Keratinocyte (primary cell): ENCODE measurements around the gene DCXR. TPM values are rescaled to one million over a fixed set of nuclear protein-coding genes. Genes with fewer than 3 reads are reported as not detected.

Experiments used
- DNase-seq: peaks from one replicate; pipeline ENCODE4 v3.0.0-alpha.2; 2011; ENCODE audit warnings: low read depth, missing footprints, low spot score
- FAIRE-seq: peaks from 2 replicates; lab custom pipeline; 2011; peaks lifted over from hg19 to GRCh38; lab: Jason Lieb, UNC
- H2AFZ ChIP-seq: 2 replicates; pipeline ENCODE4 v1.6.0; 2012; ENCODE audit warnings: low read length, control low read depth, inconsistent platforms; ENCODE audit not compliant: control insufficient read depth
- H3K27ac ChIP-seq: 2 replicates; pipeline ENCODE4 v1.5.1; 2011; ENCODE audit warnings: low read length; ENCODE audit not compliant: control insufficient read depth, insufficient read depth
- H3K27me3 ChIP-seq: 3 replicates; pipeline ENCODE4 v1.6.0; 2011; ENCODE audit warnings: low read length; ENCODE audit not compliant: control insufficient read depth, insufficient read depth; ENCODE audit errors: extremely low read depth
- H3K36me3 ChIP-seq, 2 experiments: 2 replicates in 1 of 2; 3 replicates in 1 of 2; pipeline ENCODE4 v1.5.1; 2011; ENCODE audit warnings: low read length in 2 of 2, mild to moderate bottlenecking in 1 of 2; ENCODE audit not compliant: control insufficient read depth in 2 of 2, insufficient read depth in 2 of 2; ENCODE audit errors: extremely low read depth in 1 of 2
- H3K4me1 ChIP-seq: 3 replicates; pipeline ENCODE4 v1.5.1; 2011; ENCODE audit warnings: low read length; ENCODE audit not compliant: control insufficient read depth, insufficient read depth; ENCODE audit errors: extremely low read depth
- H3K4me2 ChIP-seq: 3 replicates; pipeline ENCODE4 v1.6.0; 2011; ENCODE audit warnings: low read depth, low read length; ENCODE audit not compliant: control insufficient read depth, insufficient read depth; ENCODE audit errors: extremely low read depth
- H3K4me3 ChIP-seq, 3 experiments: fragments of 200-600 bp in 1 of 3; sonication (generic) in 1 of 3; 2 replicates in 2 of 3; 3 replicates in 1 of 3; pipeline ENCODE4 v1.5.1; 2011 to 2016; ENCODE audit warnings: low read length in 3 of 3, mild to moderate bottlenecking in 3 of 3, control low read depth in 2 of 3, inconsistent platforms in 1 of 3, low read depth in 1 of 3, mixed read lengths in 1 of 3, mixed run types in 1 of 3, moderate library complexity in 1 of 3; ENCODE audit not compliant: control insufficient read depth in 2 of 3, insufficient read depth in 2 of 3; ENCODE audit errors: extremely low read depth in 1 of 3
- H3K79me2 ChIP-seq: 2 replicates; pipeline ENCODE4 v1.6.0; 2012; ENCODE audit warnings: low read length; ENCODE audit not compliant: control insufficient read depth, insufficient read depth
- H3K9ac ChIP-seq: 3 replicates; pipeline ENCODE4 v1.6.0; 2011; ENCODE audit warnings: low read length; ENCODE audit not compliant: control insufficient read depth, insufficient read depth; ENCODE audit errors: extremely low read depth
- H3K9me1 ChIP-seq: 3 replicates; pipeline ENCODE4 v1.6.0; 2011; ENCODE audit warnings: low read length; ENCODE audit not compliant: control insufficient read depth, insufficient read depth; ENCODE audit errors: extremely low read depth
- H3K9me3 ChIP-seq: 2 replicates; pipeline ENCODE4 v1.5.1; 2012; ENCODE audit warnings: low read depth, low read length; ENCODE audit not compliant: control insufficient read depth
- H4K20me1 ChIP-seq: 3 replicates; pipeline ENCODE4 v1.6.0; 2011; ENCODE audit warnings: low read length; ENCODE audit not compliant: control insufficient read depth, insufficient read depth; ENCODE audit errors: extremely low read depth
- EZH2 ChIP-seq: IDR thresholded peaks from one replicate; pipeline ENCODE4 v1.6.1; 2012; ENCODE audit warnings: inconsistent platforms, mild to moderate bottlenecking, low read length, moderate library complexity
- dilution Hi-C: fragments of 300-500 bp; cut with MboI; formaldehyde crosslinking; loops from one replicate; pipeline ENCODE4 v1.7.0; 2020; ENCODE audit warnings: low sequenced_read_pairs; ENCODE audit not compliant: extremely low pct_ligation_motif_present
- polyA plus RNA-seq, 5 experiments: library from polyadenylated mRNA; depleted of rRNA in 3 of 5; stranded (reverse) in 3 of 5; stranded (forward) in 1 of 5; unstranded in 1 of 5; fragments of >200 nt; gene quantifications; 1 replicate in 1 of 5; 2 replicates in 3 of 5; 3 replicates in 1 of 5; pipeline versions ENCODE4 v1.2.1 to v1.2.3, GENCODE V29; 2011 to 2012; ENCODE audit warnings: missing spikeins in 2 of 5, low read depth in 1 of 5, low replicate concordance in 1 of 5
- TF ChIP-seq, protein P1 (sequence below), 3 experiments: IDR thresholded peaks in 1 of 3; conservative IDR thresholded peaks in 1 of 3; optimal IDR thresholded peaks in 1 of 3; 2 replicates in 2 of 3; 3 replicates in 1 of 3; pipeline versions ENCODE3 to v1.5.1; 2011; ENCODE audit warnings: low read length in 3 of 3, mild to moderate bottlenecking in 3 of 3, moderate library complexity in 2 of 3, control low read depth in 1 of 3, inconsistent platforms in 1 of 3; ENCODE audit not compliant: insufficient read depth in 2 of 3; ENCODE audit errors: extremely low read depth in 1 of 3

Gene DCXR
- polyA plus RNA-seq, 1 donor (not counting 4 experiments of a cell fraction or from before 2014, with no cell fraction given), result 45.4 TPM

DNA sequence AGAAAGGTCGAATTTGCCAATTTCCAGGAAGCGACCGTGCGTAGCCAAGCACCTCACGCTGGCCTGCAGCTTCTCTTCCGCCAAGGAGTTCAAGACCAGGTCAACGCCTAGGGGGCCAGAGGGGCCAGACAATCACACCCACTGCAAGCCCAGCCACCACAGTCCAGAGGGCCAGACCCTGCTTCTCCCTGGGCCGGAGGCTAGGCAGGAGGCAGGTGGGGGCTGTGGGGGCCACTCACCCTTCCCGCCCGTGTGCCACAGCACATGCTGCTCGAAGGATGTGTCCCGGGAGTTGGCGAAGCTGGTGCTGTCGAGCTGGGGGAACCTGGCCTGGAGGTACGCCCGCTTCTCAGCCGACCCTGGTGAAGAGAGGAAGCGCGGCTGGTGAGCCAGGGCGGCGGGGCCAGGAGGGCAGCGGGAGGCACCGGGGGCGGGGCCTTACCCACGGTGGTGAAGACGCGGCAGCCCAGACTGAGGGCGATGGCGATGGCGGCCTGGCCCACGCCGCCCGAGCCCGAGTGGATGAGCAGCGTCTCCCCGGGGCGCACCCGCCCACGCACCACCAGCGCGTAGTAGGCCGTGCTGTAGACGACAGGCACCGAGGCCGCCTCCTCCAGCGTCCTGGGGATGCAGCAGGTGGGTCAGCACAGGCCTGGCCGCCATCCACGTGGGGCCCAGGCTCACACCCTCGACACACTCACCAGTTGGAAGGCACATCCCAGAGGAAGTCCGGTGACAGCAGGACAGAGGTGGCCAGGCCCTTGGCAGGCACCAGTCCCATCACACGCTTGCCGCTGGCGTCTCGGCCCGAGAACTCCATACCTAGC, 46.2 kb upstream of the DCXR start:
- H3K36me3 ChIP-seq, result peaks cover 67 to 69% of the 10 kb centered on the region in 2 experiments
- H3K9ac ChIP-seq, result no peak overlapping the region
- dilution Hi-C loops, result no loop called here
- H3K4me1 ChIP-seq, result no peaks in the 10 kb centered on the region
- TF ChIP-seq, protein P1, sequence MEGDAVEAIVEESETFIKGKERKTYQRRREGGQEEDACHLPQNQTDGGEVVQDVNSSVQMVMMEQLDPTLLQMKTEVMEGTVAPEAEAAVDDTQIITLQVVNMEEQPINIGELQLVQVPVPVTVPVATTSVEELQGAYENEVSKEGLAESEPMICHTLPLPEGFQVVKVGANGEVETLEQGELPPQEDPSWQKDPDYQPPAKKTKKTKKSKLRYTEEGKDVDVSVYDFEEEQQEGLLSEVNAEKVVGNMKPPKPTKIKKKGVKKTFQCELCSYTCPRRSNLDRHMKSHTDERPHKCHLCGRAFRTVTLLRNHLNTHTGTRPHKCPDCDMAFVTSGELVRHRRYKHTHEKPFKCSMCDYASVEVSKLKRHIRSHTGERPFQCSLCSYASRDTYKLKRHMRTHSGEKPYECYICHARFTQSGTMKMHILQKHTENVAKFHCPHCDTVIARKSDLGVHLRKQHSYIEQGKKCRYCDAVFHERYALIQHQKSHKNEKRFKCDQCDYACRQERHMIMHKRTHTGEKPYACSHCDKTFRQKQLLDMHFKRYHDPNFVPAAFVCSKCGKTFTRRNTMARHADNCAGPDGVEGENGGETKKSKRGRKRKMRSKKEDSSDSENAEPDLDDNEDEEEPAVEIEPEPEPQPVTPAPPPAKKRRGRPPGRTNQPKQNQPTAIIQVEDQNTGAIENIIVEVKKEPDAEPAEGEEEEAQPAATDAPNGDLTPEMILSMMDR (optimal IDR thresholded peaks at IDR 0.05 in 1 of 3, IDR thresholded peaks at IDR 0.05 in 1 of 3, conservative IDR thresholded peaks at IDR 0.05 in 1 of 3; ENCODE audit: extremely low read depth in 1 of 3, insufficient read depth in 2 of 3, low read length in 3 of 3), result no peak
- TF ChIP-seq EZH2, result no peak
- peaks cover 27% of the 10 kb centered on the region for H4K20me1 ChIP-seq
- no peak overlapping the region for H3K27ac ChIP-seq
- H3K79me2 ChIP-seq, result peaks cover 19% of the 10 kb centered on the region
- DNase-seq (no peak), FAIRE-seq (no peak)
- H3K27me3 ChIP-seq, result no peaks in the 10 kb centered on the region
- no peaks in the 10 kb centered on the region for H3K9me1 ChIP-seq
- no peaks in the 10 kb centered on the region for H3K9me3 ChIP-seq
- no peak overlapping the region for H3K4me3 ChIP-seq
- no peak overlapping the region for H3K4me2 ChIP-seq
- H2AFZ ChIP-seq, result no peak overlapping the region

DNA sequence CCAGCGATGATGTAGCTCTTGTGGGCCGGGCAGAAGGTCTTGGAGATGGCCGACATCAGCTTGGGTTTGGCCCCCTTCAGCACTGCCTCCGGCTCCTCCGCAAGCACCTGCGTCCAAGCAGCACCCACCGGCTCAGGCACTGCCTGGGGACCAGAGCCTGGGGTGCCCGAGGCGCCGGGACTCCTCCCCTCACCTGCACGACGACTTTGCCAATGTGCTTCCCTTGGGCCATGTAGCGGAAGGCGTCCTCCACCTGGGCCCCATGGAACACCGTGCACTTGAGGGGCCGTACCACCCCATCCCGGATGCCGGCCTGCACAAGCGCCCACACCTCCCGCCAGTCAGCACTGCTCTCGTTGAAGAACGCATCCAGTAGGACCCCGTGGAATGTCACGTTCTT, 45.5 kb upstream of the DCXR start:
- Histone ChIP-seq H3K79me2 (peaks cover 16% of the 10 kb centered on the region), H3K9me3 (no peaks in the 10 kb centered on the region), H3K9me1 (no peaks in the 10 kb centered on the region), H2AFZ (no peak overlapping the region), H3K36me3 (peaks cover 65 to 67% of the 10 kb centered on the region in 2 experiments), H3K27ac (no peak overlapping the region), H3K4me3 (no peak overlapping the region), H3K9ac (no peak overlapping the region), H3K27me3 (no peaks in the 10 kb centered on the region), H3K4me1 (no peaks in the 10 kb centered on the region), H3K4me2 (no peak overlapping the region), H4K20me1 (peaks cover 27% of the 10 kb centered on the region)
- DNase-seq, result no peak
- TF ChIP-seq EZH2, result no peak
- TF ChIP-seq, protein P1 (optimal IDR thresholded peaks at IDR 0.05 in 1 of 3, IDR thresholded peaks at IDR 0.05 in 1 of 3, conservative IDR thresholded peaks at IDR 0.05 in 1 of 3; ENCODE audit: extremely low read depth in 1 of 3, insufficient read depth in 2 of 3, low read length in 3 of 3), result no peak
- FAIRE-seq, result no peak
- dilution Hi-C loops, result no loop called here
